DND-41 (cell line): Measurements from ENCODE around the gene ARHGDIB.
A peak's percentile ranks its signal among the peaks of the same experiment; 100 is the strongest.

Experiments
- ATAC-seq: fragments of 200-7000 bp; cut with Tn5 transposase; 3 replicates; pipeline ENCODE4 v1.9.1; 2021; ENCODE audit warnings: low read depth; ENCODE audit not compliant: insufficient read depth
- DNase-seq: peaks from one replicate; pipeline ENCODE4 v3.0.0-alpha.2; 2020
- H2AFZ ChIP-seq: 2 replicates; pipeline ENCODE4 v1.6.0; 2012; ENCODE audit warnings: low read depth, low read length
- H3K27ac ChIP-seq: 2 replicates; pipeline ENCODE4 v1.5.1; 2012; ENCODE audit warnings: low read length, inconsistent platforms
- H3K27me3 ChIP-seq: fragments of 200-600 bp; sonication (generic); 2 replicates; pipeline ENCODE4 v1.6.0; 2012; ENCODE audit warnings: low read length, mild to moderate bottlenecking, inconsistent platforms; ENCODE audit not compliant: insufficient read depth, poor library complexity
- H3K36me3 ChIP-seq: 2 replicates; pipeline ENCODE4 v1.5.1; 2012; ENCODE audit warnings: low read length, inconsistent platforms; ENCODE audit not compliant: insufficient read depth
- H3K4me1 ChIP-seq: 2 replicates; pipeline ENCODE4 v1.5.1; 2012; ENCODE audit warnings: mild to moderate bottlenecking, low read length; ENCODE audit not compliant: insufficient read depth
- H3K4me2 ChIP-seq: 2 replicates; pipeline ENCODE4 v1.6.0; 2012; ENCODE audit warnings: mild to moderate bottlenecking, moderate library complexity, low read length, inconsistent platforms; ENCODE audit not compliant: insufficient read depth
- H3K4me3 ChIP-seq, 2 experiments: fragments of 200-600 bp in 1 of 2; shearing (Covaris generic) in 1 of 2; 2 replicates each; pipeline ENCODE4 v1.5.1; 2012 to 2016; ENCODE audit warnings: inconsistent platforms in 2 of 2, low read length in 2 of 2, mild to moderate bottlenecking in 2 of 2, low read depth in 1 of 2, moderate library complexity in 1 of 2
- H3K79me2 ChIP-seq: 2 replicates; pipeline ENCODE4 v1.6.0; 2012; ENCODE audit warnings: low read length, inconsistent platforms; ENCODE audit not compliant: insufficient read depth
- H3K9ac ChIP-seq: 2 replicates; pipeline ENCODE4 v1.6.0; 2012; ENCODE audit warnings: low read depth, mild to moderate bottlenecking, inconsistent platforms, low read length, moderate library complexity
- H3K9me3 ChIP-seq: 2 replicates; pipeline ENCODE4 v1.5.1; 2012; ENCODE audit warnings: low read length, moderate library complexity, mild to moderate bottlenecking, inconsistent platforms; ENCODE audit not compliant: insufficient read depth, severe bottlenecking
- H4K20me1 ChIP-seq: 2 replicates; pipeline ENCODE4 v1.6.0; 2012; ENCODE audit warnings: low read length; ENCODE audit not compliant: insufficient read depth
- CTCF ChIP-seq: IDR thresholded peaks from 2 replicates; pipeline ENCODE4 v1.5.1; 2012; ENCODE audit warnings: borderline replicate concordance, low read length, moderate library complexity, mild to moderate bottlenecking; ENCODE audit not compliant: poor library complexity, severe bottlenecking; ENCODE audit errors: extremely low read depth
- EZH2 ChIP-seq: IDR thresholded peaks from 3 replicates; pipeline ENCODE4 v1.6.1; 2012; ENCODE audit warnings: borderline replicate concordance, low read depth, mild to moderate bottlenecking, moderate library complexity, low read length, inconsistent platforms; ENCODE audit not compliant: severe bottlenecking

ARHGDIB gene

GRCh38 chr12:14961466-14962152 lies at the start of gene ARHGDIB:
Gene ARHGDIB, minus strand, starts transcription at chr12:14961601. Its CDS starts 10,889 bp downstream, at chr12:14950712.
- no peaks in the 10 kb centered on the region for H3K9me3 ChIP-seq
- DNase-seq (peak; percentile 92), ATAC-seq (peak; percentile 81)
- H3K4me2 ChIP-seq, result peak within 1 kb of the TSS; percentile 89
- H3K4me1 ChIP-seq, result peaks cover 71% of the 10 kb centered on the region
- peaks cover 22% of the 10 kb centered on the region for H4K20me1 ChIP-seq
- peak within 1 kb of the TSS; percentile 81 for H2AFZ ChIP-seq
- TF ChIP-seq CTCF (no peak), EZH2 (no peak)
- H3K4me3 ChIP-seq, result peak within 1 kb of the TSS; percentile 41 to 77
- peaks cover 79% of the 10 kb centered on the region for H3K79me2 ChIP-seq
- H3K27ac ChIP-seq, result peak within 1 kb of the TSS; percentile 87
- H3K27me3 ChIP-seq, result no peaks in the 10 kb centered on the region
- H3K9ac ChIP-seq, result peak within 1 kb of the TSS; percentile 78
- H3K36me3 ChIP-seq, result peaks cover 35% of the 10 kb centered on the region

- no peaks in the 10 kb centered on the region for H3K9me3 ChIP-seq
These were observed 49.8 kb upstream of the ARHGDIB start for GRCh38 chr12:15011162-15011561.

GRCh38 chr12:15007551-15007950 lies 46.1 kb upstream of the ARHGDIB start:
- H3K4me1 ChIP-seq, result no peaks in the 10 kb centered on the region
- no peak overlapping the region for H3K9ac ChIP-seq
- H3K4me2 ChIP-seq, result no peak overlapping the region
- DNase-seq, result no peak
- no peak for ATAC-seq
- peaks cover 19% of the 10 kb centered on the region for H3K27me3 ChIP-seq
- TF ChIP-seq CTCF, result no peak
- no peaks in the 10 kb centered on the region for H3K9me3 ChIP-seq
- no peak overlapping the region for H3K4me3 ChIP-seq
- H3K79me2 ChIP-seq, result no peaks in the 10 kb centered on the region
- no peaks in the 10 kb centered on the region for H3K36me3 ChIP-seq
- no peak overlapping the region for H3K27ac ChIP-seq
- H4K20me1 ChIP-seq, result no peaks in the 10 kb centered on the region
- no peak overlapping the region for H2AFZ ChIP-seq

More at GRCh38 chr12:15011162-15011561, 49.8 kb upstream of the ARHGDIB start:
- peak; percentile 66; the same call in 2 of the 3 replicates for ATAC-seq
- no peak for TF ChIP-seq EZH2
- TF ChIP-seq CTCF, result peak; percentile 39
- Histone ChIP-seq H4K20me1 (no peaks in the 10 kb centered on the region), H2AFZ (no peak overlapping the region), H3K4me1 (no peaks in the 10 kb centered on the region), H3K4me2 (no peak overlapping the region), H3K27ac (no peak overlapping the region), H3K9ac (no peak overlapping the region), H3K27me3 (peaks cover 16% of the 10 kb centered on the region), H3K36me3 (no peaks in the 10 kb centered on the region), H3K4me3 (no peak overlapping the region), H3K79me2 (no peaks in the 10 kb centered on the region)
- DNase-seq, result no peak
